OCI-M2 (cell line): ENCODE measurements around the gene ZG16B.

Experiments used
- DNase-seq: peaks from one replicate; lab custom pipeline; 2025; ENCODE audit not compliant: unreplicated experiment; lab: John Stamatoyannopoulos, UW

ZG16B gene

GRCh38 chr16:2804728-2805127, 25.4 kb upstream of the ZG16B start:
- DNase-seq = no peak

- no peak for DNase-seq
Observed at GRCh38 chr16:2806286-2806685, 23.8 kb upstream of the ZG16B start.

- no peak for DNase-seq
Observed at GRCh38 chr16:2808181-2808580, 21.9 kb upstream of the ZG16B start.

GRCh38 chr16:2809149-2809760, 20.8 kb upstream of the ZG16B start:
- no peak for DNase-seq

- no peak for DNase-seq
Observed at GRCh38 chr16:2810651-2811050, 19.5 kb upstream of the ZG16B start.

- DNase-seq = no peak
Observed at GRCh38 chr16:2811703-2812471, 18.2 kb upstream of the ZG16B start.

GRCh38 chr16:2813771-2814221, 16.3 kb upstream of the ZG16B start:
- DNase-seq = no peak

- DNase-seq = no peak
Observed at GRCh38 chr16:2814551-2815298, 15.4 kb upstream of the ZG16B start.

- DNase-seq = no peak
Observed at GRCh38 chr16:2815299-2815771, 14.8 kb upstream of the ZG16B start.

- no peak for DNase-seq
Observed at GRCh38 chr16:2816751-2817339, 13.3 kb upstream of the ZG16B start, which contains the start of gene PRSS21. Gene PRSS21 (plus strand): TSS chr16:2817237. CDS start chr16:2817269, 32 bp downstream.

GRCh38 chr16:2817340-2818271, 12.5 kb upstream of the ZG16B start:
- DNase-seq = no peak

GRCh38 chr16:2818272-2818876, 11.7 kb upstream of the ZG16B start:
- DNase-seq = no peak

- DNase-seq = no peak
Observed at GRCh38 chr16:2819179-2819938, 10.7 kb upstream of the ZG16B start.

- no peak for DNase-seq
Observed at GRCh38 chr16:2819939-2820835, 9.9 kb upstream of the ZG16B start.

- DNase-seq = no peak
Observed at GRCh38 chr16:2820836-2821486, 9.1 kb upstream of the ZG16B start.

GRCh38 chr16:2821487-2822157, 8.5 kb upstream of the ZG16B start:
- no peak for DNase-seq

- DNase-seq = no peak
Observed at GRCh38 chr16:2822158-2822495, 8.0 kb upstream of the ZG16B start.
